HG02970 (cell line): Measurements from ENCODE around the gene FAM240A.
"Not testable (repeated sequence)": the region's sequence is repeated elsewhere in the genome, so short reads cannot be mapped to it uniquely, and the experiment has no call there.

ENCODE experiments used
- ATAC-seq: cut with Tn5 transposase; IDR thresholded peaks from one replicate; pipeline ENCODE4 v1.9.1; 2021; ENCODE audit warnings: mild to moderate bottlenecking, moderate library complexity, moderate number of reproducible peaks; ENCODE audit not compliant: unreplicated experiment, low FRiP score

FAM240A gene

DNA sequence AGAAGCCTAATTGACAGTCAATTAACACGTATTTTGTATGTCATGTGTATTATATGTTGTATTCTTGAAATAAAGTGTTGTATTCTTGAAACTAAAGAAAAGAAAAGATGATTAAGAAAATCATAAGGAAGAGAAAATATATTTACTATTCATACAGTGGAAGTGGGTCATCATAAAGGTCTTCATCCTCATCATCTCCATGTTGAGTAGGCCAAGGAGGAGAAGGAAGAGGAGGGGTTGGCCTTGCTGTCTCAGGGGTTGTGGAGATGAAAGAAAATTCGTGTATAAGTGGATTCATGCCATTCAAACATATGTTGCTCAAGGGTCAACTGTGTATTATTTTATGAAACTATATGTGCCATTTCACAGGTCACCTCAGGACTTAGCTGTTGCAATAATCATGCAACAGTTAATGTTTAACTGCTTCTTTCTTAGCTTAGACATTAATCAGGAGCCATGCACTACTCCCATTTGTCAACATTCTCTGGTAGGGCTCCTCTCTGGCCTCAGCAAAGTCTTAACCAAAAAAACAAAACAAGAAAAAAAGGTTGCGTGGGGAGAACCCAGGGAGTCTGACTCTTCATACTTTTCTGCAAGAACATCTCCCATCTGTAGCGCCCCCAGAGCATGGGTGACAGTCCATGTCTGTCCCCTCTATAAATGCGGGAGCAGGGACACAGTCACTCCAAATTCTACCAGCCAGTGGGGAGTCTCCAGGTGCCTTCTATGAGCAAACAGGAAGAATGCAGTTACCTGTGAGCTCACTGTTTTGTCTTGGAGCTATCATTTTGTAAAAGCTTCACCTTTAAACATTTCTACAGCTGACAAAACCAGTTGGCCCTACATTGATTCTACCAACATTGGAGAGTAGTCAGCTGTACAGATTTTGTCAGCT, 26.3 kb upstream of the FAM240A start:
- ATAC-seq: no peak

DNA sequence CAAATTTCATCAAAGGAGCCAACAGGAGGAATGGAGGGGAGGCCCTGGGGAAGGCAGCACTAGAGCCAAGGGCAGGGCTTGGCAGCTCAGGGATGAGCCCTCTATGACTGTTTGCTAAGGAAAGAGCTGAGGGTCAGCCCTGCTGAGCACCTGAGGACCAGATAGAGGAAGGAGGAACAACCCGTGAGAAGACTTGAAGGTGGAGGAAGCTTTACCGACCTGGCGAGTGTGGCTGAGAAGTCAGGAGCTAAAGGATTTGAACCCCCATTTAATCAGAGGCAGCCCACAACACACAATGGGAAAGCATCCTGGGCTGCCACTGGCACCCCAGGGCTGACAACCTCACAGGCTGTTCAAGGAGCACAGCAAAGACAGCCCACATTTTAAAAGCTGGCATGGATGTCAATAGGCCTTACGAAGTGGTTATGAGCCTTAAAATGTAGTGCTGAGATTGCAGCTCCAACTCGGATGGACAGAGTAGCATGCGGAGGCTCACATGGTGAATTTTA, 25.5 kb upstream of the FAM240A start:
- ATAC-seq: no peak

DNA sequence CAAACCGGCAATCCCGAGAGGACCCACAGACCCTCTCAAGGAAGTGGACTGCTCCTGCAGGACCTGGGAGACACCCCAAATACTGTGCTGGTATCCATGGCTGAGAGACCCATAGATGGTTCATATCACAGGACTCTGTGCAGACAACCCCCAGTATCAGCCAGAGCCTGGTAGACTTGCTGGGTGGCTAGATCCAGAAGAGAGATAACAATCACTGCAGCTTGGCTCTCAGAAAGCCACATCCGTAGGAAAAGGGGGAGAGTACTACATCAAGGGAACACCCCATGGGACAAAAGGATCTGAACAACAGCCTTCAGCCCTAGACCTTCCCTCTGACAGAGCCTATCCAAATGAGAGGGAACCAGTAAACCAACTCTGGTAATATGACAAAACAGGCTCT, 25.1 kb upstream of the FAM240A start:
- ATAC-seq: not testable (repeated sequence)

DNA sequence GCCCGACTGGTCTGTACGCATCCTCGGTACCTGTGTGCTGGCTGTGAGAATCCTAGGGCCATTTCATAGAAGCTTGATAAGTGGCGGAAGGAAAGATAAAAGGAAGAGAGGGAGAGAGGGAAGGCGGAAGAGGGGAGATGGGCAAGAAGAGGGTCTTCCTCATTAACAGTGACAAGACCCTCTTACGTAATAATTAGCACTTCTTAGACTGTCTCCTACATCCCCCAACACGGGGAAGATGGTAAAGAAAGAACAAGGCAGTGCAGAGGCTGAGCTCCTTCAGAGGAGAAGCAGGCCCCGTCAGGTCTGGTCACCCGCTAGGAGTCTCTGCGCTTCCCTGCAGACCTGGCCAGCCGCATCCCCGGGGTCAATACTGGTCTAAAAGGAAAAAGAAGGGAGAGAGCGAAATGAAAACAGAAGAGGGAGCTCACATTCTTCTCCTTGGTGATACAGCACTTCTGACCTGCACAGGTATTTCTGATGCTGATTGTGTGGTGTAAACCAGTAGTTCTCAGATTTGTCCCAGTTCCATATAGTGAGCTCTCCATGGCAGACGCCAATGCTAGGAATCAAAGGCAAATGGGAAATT, 19.0 kb upstream of the FAM240A start:
- ATAC-seq: no peak

DNA sequence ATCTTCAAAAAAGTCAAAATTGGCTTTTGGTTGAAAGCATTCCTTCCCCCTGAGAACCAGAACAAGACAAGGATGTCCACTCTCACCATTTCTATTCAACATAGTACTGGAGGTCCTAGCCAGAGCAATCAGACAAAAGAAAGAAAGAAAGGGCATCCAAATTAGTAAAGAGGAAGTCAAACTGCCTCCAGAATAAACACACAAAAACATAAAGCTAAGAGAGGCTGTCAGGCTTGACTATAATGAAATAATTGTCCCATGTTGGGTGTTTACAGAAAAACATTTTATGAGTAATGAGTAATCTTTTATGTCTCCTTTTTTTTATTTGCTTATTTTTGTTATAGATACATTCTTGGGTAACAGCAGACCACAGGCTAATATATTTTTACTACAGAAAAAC, 18.3 kb upstream of the FAM240A start:
- no peak for ATAC-seq

DNA sequence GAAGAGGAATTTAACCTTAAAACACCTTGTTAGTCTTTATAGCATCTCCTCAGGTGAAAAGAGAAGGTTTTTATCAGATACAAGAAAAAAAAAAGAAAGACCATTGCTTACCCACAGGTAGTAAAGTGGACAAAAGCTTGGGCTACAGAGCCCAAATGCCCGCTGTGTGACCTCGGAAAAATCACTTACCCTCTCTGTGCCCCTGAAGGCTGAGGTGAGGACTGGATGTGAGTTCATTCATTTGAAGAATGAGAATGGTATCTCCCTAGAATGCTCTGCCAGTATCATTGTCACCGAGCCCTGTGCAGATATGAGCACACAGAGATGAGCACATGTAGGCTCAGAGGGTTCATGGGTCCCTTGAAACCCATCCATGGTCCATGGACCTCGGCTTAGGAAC, 17.6 kb upstream of the FAM240A start:
- no peak for ATAC-seq

DNA sequence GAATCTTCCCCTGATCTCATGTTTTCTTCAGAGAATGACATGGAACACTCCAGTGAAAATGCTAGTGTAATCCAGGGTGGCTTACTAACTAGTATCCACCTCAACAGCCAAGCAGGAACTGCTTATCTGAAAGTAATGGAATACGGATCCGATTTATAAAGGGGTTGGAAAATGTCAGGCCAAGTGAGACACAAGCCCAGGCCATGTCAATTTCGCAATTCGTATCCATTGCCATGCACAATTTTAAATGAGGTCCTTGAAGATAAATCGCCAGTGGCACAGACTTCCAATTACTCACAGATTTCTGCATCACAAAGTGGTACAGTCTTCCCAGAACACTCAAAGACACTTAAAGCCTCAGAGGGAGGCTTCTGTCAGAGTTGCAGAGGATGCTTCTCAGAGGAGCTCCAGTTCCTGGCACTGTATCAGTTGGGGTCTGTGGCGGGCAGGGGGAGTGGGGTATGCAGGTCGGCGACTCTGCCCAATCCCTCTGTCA, 16.5 kb upstream of the FAM240A start:
- ATAC-seq: no peak

DNA sequence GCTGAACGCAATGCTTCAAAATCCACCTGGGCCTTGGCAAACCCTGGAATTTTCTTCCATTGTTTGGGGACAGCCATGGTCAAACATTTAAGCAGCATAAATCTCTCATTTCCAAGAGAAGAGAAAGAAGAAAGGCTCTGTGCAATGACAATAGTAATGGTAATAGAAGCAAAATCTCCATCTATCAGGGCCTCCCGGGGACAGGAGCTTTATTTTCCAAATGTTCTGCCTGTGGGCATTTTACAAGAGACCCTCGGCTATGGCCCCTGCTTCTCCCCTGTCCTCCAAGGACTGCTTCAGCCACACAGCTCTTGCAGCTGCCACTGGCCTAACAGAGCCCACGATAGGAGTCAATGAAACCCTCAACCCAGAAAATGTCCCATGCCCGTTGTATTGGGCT, 12.7 kb upstream of the FAM240A start:
- no peak for ATAC-seq

DNA sequence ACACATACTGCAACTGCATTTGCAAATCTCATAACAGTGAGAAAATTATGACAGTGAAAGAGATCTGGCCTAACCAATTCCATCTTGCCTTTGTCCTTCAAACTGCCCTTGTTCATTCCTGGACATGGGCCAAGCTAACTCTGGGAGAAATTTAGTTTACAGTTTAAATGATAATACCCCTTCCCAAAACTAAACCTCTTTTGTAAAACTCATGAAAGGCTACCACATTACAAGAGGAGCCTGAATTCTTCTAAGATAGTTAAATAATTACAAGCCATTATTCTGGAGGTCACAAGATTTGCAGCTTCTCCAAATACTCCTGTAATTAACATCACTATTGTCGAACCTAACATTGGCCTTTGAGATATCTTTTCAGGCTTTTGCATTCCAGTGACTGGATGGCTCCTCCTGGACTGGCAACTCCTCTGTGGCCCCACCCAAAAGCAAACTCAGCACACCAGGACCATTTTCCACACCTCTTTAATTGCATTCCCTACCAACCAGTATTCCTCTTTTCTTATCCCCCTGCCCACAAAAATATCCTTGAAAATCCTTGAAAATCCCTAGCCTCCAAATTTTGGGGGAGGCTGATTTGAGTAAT, 8.8 kb upstream of the FAM240A start:
- no peak for ATAC-seq

DNA sequence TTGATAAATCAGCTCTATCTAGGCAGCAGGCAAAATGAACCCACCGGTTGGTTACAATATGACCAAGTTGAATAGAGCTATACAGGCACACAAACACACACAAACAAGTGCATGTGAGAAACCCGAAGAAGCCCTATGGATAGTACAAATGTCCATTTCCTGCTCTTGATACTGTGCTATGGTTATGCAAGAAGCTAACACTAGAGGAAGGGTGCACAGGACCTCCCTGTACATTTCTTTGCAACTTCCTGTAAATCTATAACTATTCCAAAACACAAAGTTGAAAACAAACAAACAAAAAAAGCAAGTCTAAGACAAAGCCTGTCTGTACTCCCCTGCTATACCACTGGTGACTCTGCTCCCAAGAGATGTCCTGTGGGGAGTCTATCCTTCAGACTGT, 8.2 kb upstream of the FAM240A start:
- ATAC-seq: no peak

DNA sequence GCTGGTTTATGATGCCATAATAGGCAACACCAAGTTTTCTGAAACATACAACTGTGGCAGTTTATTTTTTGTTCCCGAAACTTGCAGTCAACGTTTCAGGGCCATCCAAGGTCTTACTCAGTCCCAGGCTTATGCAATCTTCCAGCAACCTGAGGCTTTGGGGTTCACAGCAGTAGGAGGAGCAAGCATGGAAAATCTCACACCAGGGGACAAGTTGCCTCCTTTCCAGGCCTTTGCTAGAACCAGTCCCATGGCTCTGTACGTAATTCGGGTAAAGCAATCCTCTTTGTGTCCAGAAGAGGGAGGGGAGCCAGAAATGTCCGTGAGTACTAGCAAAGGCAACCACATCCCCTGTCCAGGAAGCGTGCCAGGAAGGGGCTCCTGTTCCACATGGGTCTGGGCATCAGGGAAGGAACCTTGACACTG, 4.7 kb upstream of the FAM240A start:
- no peak for ATAC-seq

DNA sequence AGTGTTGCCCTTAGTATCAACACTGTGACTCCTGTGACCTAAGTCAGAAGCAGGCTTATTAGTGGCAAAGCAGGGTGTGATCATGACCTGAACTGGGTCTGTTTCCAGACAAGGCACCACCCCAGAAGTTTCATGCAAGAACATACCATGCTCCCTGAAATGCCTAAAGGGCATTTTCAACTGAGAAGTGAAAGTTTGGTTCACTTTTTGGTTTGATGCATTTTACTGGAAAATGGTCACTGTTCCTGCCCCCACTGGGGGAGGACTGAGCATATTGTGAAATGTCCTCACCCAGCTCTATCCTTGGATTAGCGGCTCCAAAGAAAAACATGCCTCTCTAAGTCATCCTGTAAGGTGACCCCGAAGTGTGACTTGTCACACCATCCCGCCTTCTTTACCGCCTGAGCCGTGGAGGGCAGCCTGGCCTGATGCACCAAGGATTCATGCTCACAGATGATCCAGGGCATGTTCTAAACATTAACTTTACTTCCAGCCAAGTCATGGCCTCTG, 3.1 kb upstream of the FAM240A start:
- ATAC-seq: no peak

DNA sequence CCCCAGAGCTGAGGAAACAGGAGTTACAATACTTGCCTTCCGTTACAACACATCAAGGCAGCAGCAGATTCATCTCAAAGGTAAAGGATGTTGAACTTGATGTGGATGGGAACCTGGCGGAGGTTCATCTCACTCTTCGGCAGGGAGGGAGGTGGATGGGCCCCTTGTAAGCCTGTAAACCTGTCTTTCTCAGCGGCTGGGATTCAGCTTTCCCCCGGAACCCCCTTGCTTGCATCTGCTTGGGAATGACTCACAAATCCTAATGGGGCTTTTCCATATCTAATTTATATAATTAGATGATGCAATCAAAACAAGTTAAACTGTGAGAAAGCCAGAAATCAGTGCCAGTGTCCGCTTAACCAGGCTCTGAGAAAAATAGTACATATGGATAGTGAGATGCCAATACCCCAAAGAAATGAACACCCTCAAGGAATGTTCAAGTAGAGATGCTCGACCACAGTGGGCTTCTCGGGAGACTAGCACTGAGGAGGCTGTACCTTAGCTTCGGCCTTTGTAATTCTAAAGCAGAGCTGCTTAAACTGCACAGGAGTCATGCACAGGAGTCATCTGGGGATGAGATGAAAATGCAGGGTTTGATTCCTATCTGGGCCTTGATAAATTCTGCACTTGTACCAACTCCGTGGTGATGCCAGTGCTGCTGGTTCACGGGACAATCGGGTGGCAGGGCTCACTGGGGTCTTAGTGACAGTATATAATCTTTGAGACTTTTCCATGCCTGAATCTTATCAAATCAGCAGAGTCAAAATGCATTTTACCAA, 2.2 kb upstream of the FAM240A start:
- no peak for ATAC-seq

DNA sequence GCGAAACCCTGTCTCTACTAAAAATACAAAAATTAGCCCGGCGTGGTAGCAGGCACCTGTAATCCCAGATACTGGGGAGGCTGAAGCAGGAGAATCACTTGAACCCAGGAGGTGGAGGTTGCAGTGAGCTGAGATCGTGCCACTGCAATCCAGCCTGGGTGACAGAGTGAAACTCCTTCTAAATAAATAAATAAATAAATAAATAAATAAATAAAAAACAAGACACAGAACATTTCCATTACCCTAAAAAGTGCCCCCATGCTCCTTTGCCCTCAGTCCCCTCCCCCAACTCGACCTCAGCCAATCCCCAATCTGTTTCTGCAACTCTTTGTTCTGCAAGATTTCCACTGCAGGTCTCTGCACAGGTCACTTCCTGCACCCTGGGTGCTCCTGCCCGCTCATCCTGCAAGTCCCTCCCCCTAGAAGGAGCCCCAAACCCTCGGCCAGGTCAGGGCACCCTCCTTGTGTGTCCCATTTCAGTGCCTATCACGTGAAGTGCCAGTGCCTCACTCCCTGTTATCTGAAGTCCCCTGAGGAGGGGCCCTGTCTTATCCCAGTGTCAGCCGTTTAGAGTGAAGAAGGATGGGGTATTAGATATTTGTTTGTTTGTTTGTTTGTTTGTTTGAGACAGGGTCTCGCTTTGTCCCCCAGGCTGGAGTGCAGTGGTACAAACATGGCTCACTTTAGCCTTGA, 1.1 kb downstream of the FAM240A start:
- ATAC-seq: no peak

DNA sequence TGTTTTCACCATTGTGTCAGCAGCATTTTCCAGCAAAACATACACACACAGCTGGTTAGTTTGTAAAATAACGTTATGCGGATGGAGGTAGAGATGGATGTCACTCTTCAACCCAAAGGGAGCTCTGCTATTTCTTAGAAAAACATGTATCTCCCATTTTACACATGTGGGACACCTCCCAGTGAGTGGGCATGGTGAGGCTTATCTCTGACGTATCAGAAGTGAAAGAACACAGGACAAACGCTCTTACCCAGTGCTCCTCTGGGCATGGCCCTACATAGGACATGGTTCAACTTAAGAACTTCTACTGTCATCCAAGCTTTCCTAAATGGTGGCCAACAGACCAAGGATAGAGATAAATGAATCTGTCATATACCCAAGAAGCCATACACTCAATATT, 2.1 kb downstream of the FAM240A start:
- no peak for ATAC-seq

DNA sequence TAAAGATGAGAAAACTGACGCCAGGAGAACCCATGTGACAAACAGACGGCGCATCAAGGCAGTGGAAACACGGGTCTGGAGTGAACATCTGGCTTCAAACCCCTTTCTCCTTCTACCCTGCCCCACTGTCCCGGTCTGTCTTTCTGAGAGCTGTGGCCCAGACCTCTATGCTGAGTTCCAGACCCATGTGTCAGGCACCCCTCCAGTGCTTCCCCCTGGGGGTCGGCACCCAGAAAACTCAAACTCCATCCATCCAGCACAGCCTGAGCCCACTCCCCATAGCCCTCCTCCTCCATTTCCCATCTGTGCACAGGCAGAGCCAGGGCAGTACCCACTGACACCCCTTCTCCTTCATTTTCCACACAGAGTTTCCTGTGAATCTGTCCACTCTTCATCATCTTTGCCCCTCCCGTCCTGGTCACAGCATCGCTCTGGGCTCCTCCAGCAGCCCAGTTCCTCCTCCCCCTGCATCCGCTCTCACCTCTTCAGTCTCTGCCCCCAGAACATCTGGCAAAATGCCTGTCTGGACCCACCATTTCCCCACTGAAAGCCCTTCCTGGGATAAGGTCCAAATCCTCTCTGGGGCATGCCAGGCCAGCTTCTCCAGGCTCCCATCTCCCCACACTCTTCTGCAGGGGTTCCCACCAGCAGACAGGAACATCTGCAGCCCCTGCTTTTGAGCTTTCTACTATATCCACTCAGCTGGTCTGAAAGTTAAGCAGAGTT, 2.9 kb downstream of the FAM240A start:
- no peak for ATAC-seq

DNA sequence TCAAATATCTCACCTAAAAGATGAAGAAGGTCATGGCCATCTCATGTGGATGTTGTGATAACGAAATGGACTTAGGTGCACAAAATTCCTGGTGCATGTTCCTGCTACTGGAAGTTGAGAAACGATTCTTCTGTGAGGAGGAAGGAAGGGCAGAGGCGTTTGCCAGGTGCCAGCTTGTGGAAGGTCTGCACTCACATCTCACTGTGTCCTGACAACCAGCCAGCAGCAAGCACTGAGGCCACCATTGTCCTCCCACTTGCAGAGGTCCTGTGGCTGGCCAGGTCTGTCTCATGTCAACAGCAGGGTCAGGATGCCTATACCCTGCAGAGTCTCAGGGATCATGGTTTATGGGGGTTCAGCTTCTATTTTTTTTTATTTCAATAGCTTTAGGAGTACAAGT, 3.7 kb downstream of the FAM240A start:
- ATAC-seq: no peak

DNA sequence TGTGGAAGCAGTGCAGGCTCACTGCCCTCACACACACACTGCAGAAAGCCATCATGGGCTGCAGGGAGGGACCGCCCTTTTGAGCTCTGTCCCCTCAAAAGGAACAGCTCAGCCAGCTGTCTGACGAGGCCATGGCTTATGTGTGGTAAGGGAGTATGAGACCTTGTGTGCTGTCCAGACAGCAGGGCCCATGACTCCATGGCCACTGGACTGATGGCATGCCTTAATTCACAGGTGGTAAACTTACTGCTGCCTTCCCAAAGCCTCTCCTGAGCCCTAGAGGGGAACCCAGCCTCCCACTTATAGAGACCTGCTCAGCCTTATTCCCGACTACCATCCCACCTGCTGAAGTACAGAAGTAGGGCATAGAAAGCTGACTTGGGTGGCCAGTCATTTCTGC, 5.6 kb downstream of the FAM240A start:
- ATAC-seq: no peak
